HepG2 (cell line): ENCODE data around the gene MST1. TPM values are rescaled to one million over a fixed set of nuclear protein-coding genes. Genes with fewer than 3 reads are reported as not detected.

ENCODE experiments used
- AKAP8 ChIP-seq: sonication (generic); formaldehyde crosslinking; IDR thresholded peaks from 2 replicates; pipeline ENCODE4 v1.5.1; 2020; ENCODE audit warnings: mild to moderate bottlenecking, missing genetic modification reagents
- FOXA3 ChIP-seq: IDR thresholded peaks from 2 replicates; pipeline ENCODE4 v1.6.1; 2016; ENCODE audit warnings: missing genetic modification reagents, missing compliant biosample characterization
- FOXP1 ChIP-seq, 2 experiments: fragments of 450-650 bp in 1 of 2; IDR thresholded peaks; 2 replicates each; pipeline ENCODE4 v1.6.1; 2017 to 2018; ENCODE audit warnings: antibody characterized with exemption in 1 of 2
- KDM6A ChIP-seq: IDR thresholded peaks from 2 replicates; pipeline ENCODE4 v1.6.1; 2016; ENCODE audit warnings: low read depth
- KLF15 ChIP-seq: sonication (generic); formaldehyde crosslinking; IDR thresholded peaks from 2 replicates; pipeline ENCODE4 v1.8.1; 2023; ENCODE audit warnings: borderline replicate concordance, mild to moderate bottlenecking, inconsistent platforms, missing genetic modification reagents, mixed read lengths
- NKX3-1 ChIP-seq: sonication (generic); formaldehyde crosslinking; IDR thresholded peaks from 2 replicates; pipeline ENCODE4 v1.5.0; 2020; ENCODE audit warnings: missing genetic modification reagents
- TEAD2 ChIP-seq: sonication (generic); formaldehyde crosslinking; IDR thresholded peaks from 2 replicates; pipeline ENCODE4 v1.9.0; 2021; ENCODE audit warnings: missing genetic modification reagents
- ZFX ChIP-seq: sonication (generic); formaldehyde crosslinking; IDR thresholded peaks from 2 replicates; pipeline ENCODE4 v1.4.0; 2020; ENCODE audit warnings: mild to moderate bottlenecking, low read depth, missing genetic modification reagents, moderate library complexity
- ZMAT3 ChIP-seq: sonication (generic); formaldehyde crosslinking; conservative IDR thresholded peaks from 2 replicates; pipeline ENCODE4 v1.7.0; 2021; ENCODE audit warnings: missing genetic modification reagents
- ZNF10 ChIP-seq: sonication (generic); formaldehyde crosslinking; IDR thresholded peaks from 2 replicates; pipeline ENCODE4 v1.4.0; 2020; ENCODE audit warnings: mild to moderate bottlenecking, low read depth, missing genetic modification reagents, borderline replicate concordance
- ZNF224 ChIP-seq: sonication (generic); formaldehyde crosslinking; IDR thresholded peaks from 2 replicates; pipeline ENCODE4 v1.5.0; 2020; ENCODE audit warnings: mild to moderate bottlenecking, missing genetic modification reagents
- ZNF234 ChIP-seq: sonication (generic); formaldehyde crosslinking; conservative IDR thresholded peaks from 2 replicates; pipeline ENCODE4 v1.5.1; 2020; ENCODE audit warnings: mild to moderate bottlenecking, missing genetic modification reagents
- ZNF317 ChIP-seq: sonication (generic); formaldehyde crosslinking; IDR thresholded peaks from 2 replicates; pipeline ENCODE4 v1.5.0; 2020; ENCODE audit warnings: mild to moderate bottlenecking, missing genetic modification reagents
- ZNF510 ChIP-seq: sonication (generic); formaldehyde crosslinking; IDR thresholded peaks from 2 replicates; pipeline ENCODE4 v1.4.0; 2020; ENCODE audit warnings: low read depth, mild to moderate bottlenecking, missing genetic modification reagents
- ZNF556 ChIP-seq: sonication (generic); formaldehyde crosslinking; IDR thresholded peaks from 2 replicates; pipeline ENCODE4 v1.4.0; 2020; ENCODE audit warnings: mild to moderate bottlenecking, missing genetic modification reagents, borderline replicate concordance
- ZNF569 ChIP-seq: sonication (generic); formaldehyde crosslinking; IDR thresholded peaks from 2 replicates; pipeline ENCODE4 v1.5.0; 2020; ENCODE audit warnings: mild to moderate bottlenecking, missing genetic modification reagents, moderate library complexity, borderline replicate concordance
- ZNF670 ChIP-seq: sonication (generic); formaldehyde crosslinking; IDR thresholded peaks from 2 replicates; pipeline ENCODE4 v1.8.0; 2022; ENCODE audit warnings: mild to moderate bottlenecking, missing genetic modification reagents, borderline replicate concordance
- ZNF768 ChIP-seq: sonication (generic); formaldehyde crosslinking; IDR thresholded peaks from 2 replicates; pipeline ENCODE4 v1.4.0; 2020; ENCODE audit warnings: missing genetic modification reagents
- ZSCAN9 ChIP-seq: IDR thresholded peaks from 2 replicates; pipeline ENCODE4 v1.6.1; 2016; ENCODE audit warnings: borderline replicate concordance
- ZUFSP ChIP-seq: sonication (generic); formaldehyde crosslinking; IDR thresholded peaks from 2 replicates; pipeline ENCODE4 v1.9.0; 2021; ENCODE audit warnings: missing genetic modification reagents, mild to moderate bottlenecking, borderline replicate concordance
- polyA plus RNA-seq, 8 experiments: library from polyadenylated mRNA; depleted of rRNA in 3 of 8; stranded (reverse) in 7 of 8; unstranded in 1 of 8; fragments of >200 nt; fragmentation: Illumina TruSeq in 4 of 8; extraction: Trizol in 4 of 8; gene quantifications; 2 replicates each; pipeline versions ENCODE4 v1.2.1 to v1.2.3, GENCODE V29; 2011 to 2016; ENCODE audit warnings: low read depth in 4 of 8, missing spikeins in 1 of 8, mixed read lengths in 1 of 8; ENCODE audit not compliant: insufficient read depth in 1 of 8
- total RNA-seq, 5 experiments: library from RNA; depleted of rRNA; stranded (reverse); fragments of >200 nt; fragmentation: Illumina TruSeq; extraction: Trizol; gene quantifications; 2 replicates each; pipeline ENCODE4 v1.2.3, GENCODE V29; 2016; ENCODE audit warnings: low read depth in 1 of 5
- TF ChIP-seq, protein P1 (sequence below): sonication (generic); formaldehyde crosslinking; IDR thresholded peaks from 2 replicates; pipeline ENCODE4 v1.8.1; 2023; ENCODE audit warnings: mild to moderate bottlenecking, missing genetic modification reagents
- TF ChIP-seq, protein P2 (sequence below): fragments of 450-650 bp; IDR thresholded peaks from 2 replicates; pipeline ENCODE4 v1.6.1; 2017; ENCODE audit warnings: mild to moderate bottlenecking
- TF ChIP-seq, protein P3 (sequence below): sonication (generic); formaldehyde crosslinking; IDR thresholded peaks from 2 replicates; pipeline ENCODE4 v1.4.0; 2020; ENCODE audit warnings: missing genetic modification reagents; ENCODE audit errors: not compliant biosample characterization

MST1 gene
- total and polyA plus RNA-seq, 2 of the 13 experiments (the other 11 are each of a cell fraction or from before 2014, with no cell fraction given) = 189 to 452 TPM

GRCh38 chr3:49689046-49689907, at the start of gene MST1, which contains the start of gene RNF123 (continued):
- peak; percentile 89; the same call in 1 of the 2 replicates for TF ChIP-seq ZNF670 (CRISPR knock-in tag)
- TF ChIP-seq, protein P1, sequence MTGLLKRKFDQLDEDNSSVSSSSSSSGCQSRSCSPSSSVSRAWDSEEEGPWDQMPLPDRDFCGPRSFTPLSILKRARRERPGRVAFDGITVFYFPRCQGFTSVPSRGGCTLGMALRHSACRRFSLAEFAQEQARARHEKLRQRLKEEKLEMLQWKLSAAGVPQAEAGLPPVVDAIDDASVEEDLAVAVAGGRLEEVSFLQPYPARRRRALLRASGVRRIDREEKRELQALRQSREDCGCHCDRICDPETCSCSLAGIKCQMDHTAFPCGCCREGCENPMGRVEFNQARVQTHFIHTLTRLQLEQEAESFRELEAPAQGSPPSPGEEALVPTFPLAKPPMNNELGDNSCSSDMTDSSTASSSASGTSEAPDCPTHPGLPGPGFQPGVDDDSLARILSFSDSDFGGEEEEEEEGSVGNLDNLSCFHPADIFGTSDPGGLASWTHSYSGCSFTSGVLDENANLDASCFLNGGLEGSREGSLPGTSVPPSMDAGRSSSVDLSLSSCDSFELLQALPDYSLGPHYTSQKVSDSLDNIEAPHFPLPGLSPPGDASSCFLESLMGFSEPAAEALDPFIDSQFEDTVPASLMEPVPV (CRISPR knock-in tag) = peak; percentile 77
- TF ChIP-seq TEAD2 (CRISPR knock-in tag) = no peak
- TF ChIP-seq ZUFSP (CRISPR knock-in tag) = no peak
- 0 out of 2 replicates have a peak, but pooled peaks have one; percentile 67 for TF ChIP-seq ZNF510 (CRISPR knock-in tag)
- peak; percentile 54 for TF ChIP-seq FOXA3
- TF ChIP-seq, protein P2, sequence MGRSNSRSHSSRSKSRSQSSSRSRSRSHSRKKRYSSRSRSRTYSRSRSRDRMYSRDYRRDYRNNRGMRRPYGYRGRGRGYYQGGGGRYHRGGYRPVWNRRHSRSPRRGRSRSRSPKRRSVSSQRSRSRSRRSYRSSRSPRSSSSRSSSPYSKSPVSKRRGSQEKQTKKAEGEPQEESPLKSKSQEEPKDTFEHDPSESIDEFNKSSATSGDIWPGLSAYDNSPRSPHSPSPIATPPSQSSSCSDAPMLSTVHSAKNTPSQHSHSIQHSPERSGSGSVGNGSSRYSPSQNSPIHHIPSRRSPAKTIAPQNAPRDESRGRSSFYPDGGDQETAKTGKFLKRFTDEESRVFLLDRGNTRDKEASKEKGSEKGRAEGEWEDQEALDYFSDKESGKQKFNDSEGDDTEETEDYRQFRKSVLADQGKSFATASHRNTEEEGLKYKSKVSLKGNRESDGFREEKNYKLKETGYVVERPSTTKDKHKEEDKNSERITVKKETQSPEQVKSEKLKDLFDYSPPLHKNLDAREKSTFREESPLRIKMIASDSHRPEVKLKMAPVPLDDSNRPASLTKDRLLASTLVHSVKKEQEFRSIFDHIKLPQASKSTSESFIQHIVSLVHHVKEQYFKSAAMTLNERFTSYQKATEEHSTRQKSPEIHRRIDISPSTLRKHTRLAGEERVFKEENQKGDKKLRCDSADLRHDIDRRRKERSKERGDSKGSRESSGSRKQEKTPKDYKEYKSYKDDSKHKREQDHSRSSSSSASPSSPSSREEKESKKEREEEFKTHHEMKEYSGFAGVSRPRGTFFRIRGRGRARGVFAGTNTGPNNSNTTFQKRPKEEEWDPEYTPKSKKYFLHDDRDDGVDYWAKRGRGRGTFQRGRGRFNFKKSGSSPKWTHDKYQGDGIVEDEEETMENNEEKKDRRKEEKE = no peak
- no peak for TF ChIP-seq ZMAT3
- no peak for TF ChIP-seq KDM6A (CRISPR knock-in tag)
- TF ChIP-seq ZNF768 (CRISPR knock-in tag) = peak; percentile 73
- TF ChIP-seq ZNF569 (CRISPR knock-in tag) = no peak
- TF ChIP-seq ZFX (CRISPR knock-in tag) = peak; percentile 87
- TF ChIP-seq ZNF10 (CRISPR knock-in tag) = no peak
- TF ChIP-seq ZSCAN9 (CRISPR knock-in tag) = 0 out of 2 replicates have a peak, but pooled peaks have one; percentile 55
- 0 out of 2 replicates have a peak, but pooled peaks have one; percentile 11 for TF ChIP-seq NKX3-1
- TF ChIP-seq ZNF224 (CRISPR knock-in tag) = 0 out of 2 replicates have a peak, but pooled peaks have one; percentile 59
- TF ChIP-seq, protein P3, sequence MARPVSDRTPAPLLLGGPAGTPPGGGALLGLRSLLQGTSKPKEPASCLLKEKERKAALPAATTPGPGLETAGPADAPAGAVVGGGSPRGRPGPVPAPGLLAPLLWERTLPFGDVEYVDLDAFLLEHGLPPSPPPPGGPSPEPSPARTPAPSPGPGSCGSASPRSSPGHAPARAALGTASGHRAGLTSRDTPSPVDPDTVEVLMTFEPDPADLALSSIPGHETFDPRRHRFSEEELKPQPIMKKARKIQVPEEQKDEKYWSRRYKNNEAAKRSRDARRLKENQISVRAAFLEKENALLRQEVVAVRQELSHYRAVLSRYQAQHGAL (CRISPR knock-in tag) = no peak
- no peak for TF ChIP-seq ZNF317 (CRISPR knock-in tag)
- TF ChIP-seq ZNF234 (CRISPR knock-in tag) = 0 out of 2 replicates have a peak, but pooled peaks have one; percentile 65
- peak; percentile 92; the same call in 1 of the 2 replicates for TF ChIP-seq AKAP8 (CRISPR knock-in tag)
- no peak for TF ChIP-seq FOXP1 (IDR thresholded peaks at IDR 0.05)
- no peak for TF ChIP-seq FOXP1 (CRISPR knock-in tag; IDR thresholded peaks at IDR 0.05)
- TF ChIP-seq ZNF556 (CRISPR knock-in tag) = peak; percentile 90
- TF ChIP-seq KLF15 (CRISPR knock-in tag) = no peak
